HCT116 (cell line): ENCODE data around the gene BDH2. TPM values are rescaled to one million over a fixed set of nuclear protein-coding genes. Genes with fewer than 3 reads are reported as not detected.

Source experiments
- ATAC-seq: fragments of 200-7000 bp; cut with Tn5 transposase; 2 replicates; pipeline ENCODE4 v1.9.1; 2020; ENCODE audit warnings: mild to moderate bottlenecking, moderate library complexity
- BruUV-seq: library from RNA; stranded (reverse); fragments of 400-500 nt; replicated peaks from 2 replicates; lab custom pipeline; 2021; lab: Mats Ljungman, UMichigan
- CTCF ChIA-PET: fragments of 300-600 bp; sonication (Branson Sonifier 250); formaldehyde crosslinking; loops from one replicate; lab custom pipeline; 2021; ENCODE audit warnings: antibody characterized with exemption; lab: Charles Lee
- POLR2A ChIA-PET: fragments of 300-600, 350-600 bp; sonication (Branson Sonifier 250); formaldehyde crosslinking; loops from one replicate; lab custom pipeline; 2021; ENCODE audit warnings: antibody characterized with exemption; lab: Charles Lee
- RAD21 ChIA-PET, 2 experiments: fragments of 300-600 bp; sonication (Branson Sonifier 250); formaldehyde crosslinking; loops; one replicate each; lab custom pipeline; 2023; ENCODE audit warnings: low total read pairs in 2 of 2; ENCODE audit not compliant: uncharacterized antibody in 2 of 2, unreplicated experiment in 2 of 2, low non-redundant PET in 1 of 2; lab: Charles Lee
- DNase-seq: peaks from one replicate; pipeline ENCODE4 v3.0.0-alpha.2; 2010; ENCODE audit warnings: low read depth, low spot score
- H2AFZ ChIP-seq: fragments of 200-600 bp; shearing (Covaris generic), sonication (generic); 2 replicates; pipeline ENCODE4 v1.6.1; 2017; ENCODE audit warnings: low read depth, mixed run types, mixed read lengths, antibody characterized with exemption, low read length; ENCODE audit not compliant: poor library complexity, severe bottlenecking
- H3K27ac ChIP-seq: 2 replicates; pipeline ENCODE4 v1.5.1; 2012; ENCODE audit warnings: low read depth, low read length
- H3K27me3 ChIP-seq: fragments of 200-600 bp; sonication (generic); 2 replicates; pipeline ENCODE4 v1.6.1; 2016; ENCODE audit warnings: mixed run types, low read length, mixed read lengths; ENCODE audit not compliant: insufficient read depth
- H3K36me3 ChIP-seq, 2 experiments: fragments of 200-500 bp in 1 of 2; fragments of 200-600 bp in 1 of 2; sonication (Bioruptor generic) in 1 of 2; sonication (generic) in 1 of 2; 2 replicates each; pipeline versions ENCODE4 v1.5.1 to v1.6.1; 2014 to 2016; ENCODE audit warnings: low read length in 2 of 2, inconsistent platforms in 1 of 2, mixed read lengths in 1 of 2, mixed run types in 1 of 2; ENCODE audit not compliant: insufficient read depth in 2 of 2, control insufficient read depth in 1 of 2
- H3K4me1 ChIP-seq, 2 experiments: fragments of 200-600 bp in 1 of 2; sonication (generic) in 1 of 2; 2 replicates each; pipeline versions ENCODE4 v1.5.1 to v1.6.1; 2012 to 2017; ENCODE audit warnings: low read length in 2 of 2, inconsistent platforms in 1 of 2, mild to moderate bottlenecking in 1 of 2, mixed read lengths in 1 of 2, mixed run types in 1 of 2, moderate library complexity in 1 of 2; ENCODE audit not compliant: insufficient read depth in 2 of 2, control insufficient read depth in 1 of 2
- H3K4me2 ChIP-seq: fragments of 200-600 bp; sonication (generic); 2 replicates; pipeline ENCODE4 v1.6.1; 2017; ENCODE audit warnings: mixed run types, low read length, mixed read lengths
- H3K4me3 ChIP-seq, 2 experiments: fragments of 200-600 bp in 1 of 2; sonication (generic) in 1 of 2; replicated peaks in 1 of 2; 2 replicates each; pipeline ENCODE4 v1.5.1; 2011 to 2016; ENCODE audit warnings: low read length in 2 of 2, control low read depth in 1 of 2, low read depth in 1 of 2, mild to moderate bottlenecking in 1 of 2, mixed read lengths in 1 of 2, mixed run types in 1 of 2
- H3K79me2 ChIP-seq: fragments of 200-600 bp; sonication (generic); 2 replicates; pipeline ENCODE4 v1.6.1; 2017; ENCODE audit warnings: mild to moderate bottlenecking, mixed run types, low read length, moderate library complexity, mixed read lengths; ENCODE audit not compliant: insufficient read depth
- H3K9ac ChIP-seq: fragments of 200-600 bp; sonication (generic); 2 replicates; pipeline ENCODE4 v1.6.1; 2016; ENCODE audit warnings: low read length, mixed read lengths
- H3K9me2 ChIP-seq: fragments of 200-600 bp; sonication (generic), shearing (Covaris generic); 2 replicates; pipeline ENCODE4 v1.6.1; 2017; ENCODE audit warnings: mixed run types, mild to moderate bottlenecking, moderate library complexity; ENCODE audit not compliant: insufficient read depth
- H3K9me3 ChIP-seq, 2 experiments: fragments of 200-500 bp in 1 of 2; fragments of 200-600 bp in 1 of 2; sonication (Bioruptor generic) in 1 of 2; sonication (generic) in 1 of 2; 2 replicates each; pipeline ENCODE4 v1.6.1; 2014 to 2017; ENCODE audit warnings: low read length in 2 of 2, mixed read lengths in 2 of 2, inconsistent platforms in 1 of 2, low read depth in 1 of 2, mild to moderate bottlenecking in 1 of 2, mixed run types in 1 of 2, moderate library complexity in 1 of 2; ENCODE audit not compliant: control insufficient read depth in 1 of 2, insufficient read depth in 1 of 2
- H4K20me1 ChIP-seq: fragments of 200-600 bp; sonication (generic), shearing (Covaris generic); 2 replicates; pipeline ENCODE4 v1.6.1; 2017; ENCODE audit warnings: mixed run types, mild to moderate bottlenecking, moderate library complexity; ENCODE audit not compliant: insufficient read depth
- CBX3 ChIP-seq: IDR thresholded peaks from 2 replicates; pipeline ENCODE4 v1.6.1; 2012; ENCODE audit warnings: low read depth
- CEBPB ChIP-seq: IDR thresholded peaks from 2 replicates; pipeline ENCODE4 v1.6.1; 2012; ENCODE audit warnings: low read depth
- ELF1 ChIP-seq: IDR thresholded peaks from 2 replicates; pipeline ENCODE4 v1.6.1; 2012; ENCODE audit warnings: low read depth, borderline replicate concordance
- EZH2phosphoT487 ChIP-seq: fragments of 200-600 bp; IDR thresholded peaks from 2 replicates; pipeline ENCODE4 v1.6.1; 2018; ENCODE audit warnings: antibody characterized with exemption, borderline replicate concordance
- POLR2A ChIP-seq: IDR thresholded peaks from 2 replicates; pipeline ENCODE4 v1.7.0; 2011; ENCODE audit warnings: borderline replicate concordance; ENCODE audit not compliant: insufficient read depth, insufficient read length; ENCODE audit errors: extremely low read depth
- POLR2AphosphoS5 ChIP-seq: IDR thresholded peaks from 2 replicates; pipeline ENCODE4 v1.6.1; 2011; ENCODE audit warnings: mild to moderate bottlenecking, low read depth, low read length, moderate library complexity
- RAD21 ChIP-seq: IDR thresholded peaks from 2 replicates; pipeline ENCODE4 v1.6.1; 2012; ENCODE audit warnings: low read depth, mild to moderate bottlenecking
- TCF7L2 ChIP-seq: IDR thresholded peaks from 2 replicates; pipeline ENCODE4 v1.7.0; 2011; ENCODE audit warnings: borderline replicate concordance, inconsistent platforms; ENCODE audit not compliant: insufficient read depth, insufficient read length; ENCODE audit errors: extremely low read depth
- ZNF274 ChIP-seq: fragments of 200-500 bp; sonication (Bioruptor generic); IDR thresholded peaks from 2 replicates; pipeline ENCODE4 v1.6.1; 2014; ENCODE audit warnings: mild to moderate bottlenecking, low read depth, low read length, inconsistent platforms
- intact Hi-C: fragments of 100-400 bp; cut with micrococcal nuclease; formaldehyde crosslinking; loops from 2 replicates; pipeline ENCODE4 v1.10.0; 2022
- total RNA-seq: library from RNA; stranded (reverse); gene quantifications from one replicate; pipeline ENCODE4 v1.2.1, GENCODE V29; 2021; ENCODE audit not compliant: unreplicated experiment
- TF ChIP-seq, protein P1 (sequence below): IDR thresholded peaks from 2 replicates; pipeline ENCODE4 v1.6.1; 2011; ENCODE audit warnings: mild to moderate bottlenecking, low read length, moderate library complexity; ENCODE audit not compliant: insufficient replicate concordance; ENCODE audit errors: extremely low read depth
- TF ChIP-seq, protein P2 (sequence below): IDR thresholded peaks from 2 replicates; pipeline ENCODE4 v1.6.1; 2012

The BDH2 gene
- total RNA-seq, 1 experiment from 2014 or later = 5.0 TPM

GRCh38 chr4:103044183-103044582, 55.5 kb downstream of the BDH2 start (continued):
- TF ChIP-seq, protein P1, sequence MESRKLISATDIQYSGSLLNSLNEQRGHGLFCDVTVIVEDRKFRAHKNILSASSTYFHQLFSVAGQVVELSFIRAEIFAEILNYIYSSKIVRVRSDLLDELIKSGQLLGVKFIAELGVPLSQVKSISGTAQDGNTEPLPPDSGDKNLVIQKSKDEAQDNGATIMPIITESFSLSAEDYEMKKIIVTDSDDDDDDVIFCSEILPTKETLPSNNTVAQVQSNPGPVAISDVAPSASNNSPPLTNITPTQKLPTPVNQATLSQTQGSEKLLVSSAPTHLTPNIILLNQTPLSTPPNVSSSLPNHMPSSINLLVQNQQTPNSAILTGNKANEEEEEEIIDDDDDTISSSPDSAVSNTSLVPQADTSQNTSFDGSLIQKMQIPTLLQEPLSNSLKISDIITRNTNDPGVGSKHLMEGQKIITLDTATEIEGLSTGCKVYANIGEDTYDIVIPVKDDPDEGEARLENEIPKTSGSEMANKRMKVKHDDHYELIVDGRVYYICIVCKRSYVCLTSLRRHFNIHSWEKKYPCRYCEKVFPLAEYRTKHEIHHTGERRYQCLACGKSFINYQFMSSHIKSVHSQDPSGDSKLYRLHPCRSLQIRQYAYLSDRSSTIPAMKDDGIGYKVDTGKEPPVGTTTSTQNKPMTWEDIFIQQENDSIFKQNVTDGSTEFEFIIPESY = no peak
- TF ChIP-seq EZH2phosphoT487 (no peak), POLR2AphosphoS5 (no peak)

DNA sequence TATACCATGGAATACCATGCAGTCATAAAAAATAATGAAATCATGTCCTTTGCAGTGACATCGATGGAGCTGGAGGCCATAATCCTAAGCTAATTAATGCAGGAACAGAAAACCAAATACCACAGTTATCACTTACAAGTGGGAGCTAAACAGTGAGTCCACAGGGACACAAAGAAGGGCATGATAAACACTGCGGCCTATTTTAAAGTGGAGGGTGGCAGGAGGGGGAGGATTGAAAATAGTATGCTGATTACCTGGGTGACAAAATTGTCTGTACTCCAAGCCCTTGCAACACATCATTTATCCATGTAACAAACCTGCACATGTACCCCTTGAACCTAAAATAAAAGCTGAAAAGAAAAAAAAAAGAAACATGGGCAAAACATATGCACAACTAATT, 63.5 kb downstream of the BDH2 start:
- ATAC-seq (no peak), DNase-seq (no peak)
- ChIA-PET CTCF (interaction anchor here (1.7 kb wide), 1 partner anchor 10 kb away, joined by 4 read pairs; no protein-coding TSS in a partner anchor), RAD21 (no interaction called here), POLR2A (no interaction called here)
- Histone ChIP-seq H3K4me3 (no peak overlapping the region), H3K9ac (no peak overlapping the region), H3K79me2 (no peaks in the 10 kb centered on the region), H3K27ac (no peak overlapping the region), H3K9me2 (no peaks in the 10 kb centered on the region; the same call in 1 of the 2 replicates), H3K4me1 (no peaks in the 10 kb centered on the region), H3K36me3 (no peaks in the 10 kb centered on the region; a peak in 1 of 4 replicates), H4K20me1 (no peaks in the 10 kb centered on the region; the same call in 1 of the 2 replicates), H2AFZ (no peak overlapping the region), H3K9me3 (no peaks in the 10 kb centered on the region), H3K27me3 (no peaks in the 10 kb centered on the region), H3K4me2 (no peak overlapping the region)
- intact Hi-C loops = no loop called here
- BruUV-seq = no TSS peak
- TF ChIP-seq RAD21 (no peak), CBX3 (no peak), CEBPB (no peak), POLR2A (no peak), TCF7L2 (no peak), ELF1 (no peak), ZNF274 (no peak)
- TF ChIP-seq, protein P2, sequence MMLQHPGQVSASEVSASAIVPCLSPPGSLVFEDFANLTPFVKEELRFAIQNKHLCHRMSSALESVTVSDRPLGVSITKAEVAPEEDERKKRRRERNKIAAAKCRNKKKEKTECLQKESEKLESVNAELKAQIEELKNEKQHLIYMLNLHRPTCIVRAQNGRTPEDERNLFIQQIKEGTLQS = no peak
